K562 (cell line): ENCODE data around the gene ZBP1.

Experiments used
- CBX3 ChIP-seq, 2 experiments: IDR thresholded peaks; 1 replicate in 1 of 2; 2 replicates in 1 of 2; pipeline ENCODE4 v1.6.1; 2012; ENCODE audit warnings: inconsistent platforms in 2 of 2, low read length in 2 of 2, borderline replicate concordance in 1 of 2, control low read depth in 1 of 2
- CREB1 ChIP-seq, 2 experiments: sonication (generic) in 1 of 2; formaldehyde crosslinking in 1 of 2; IDR thresholded peaks; 2 replicates each; pipeline versions ENCODE4 v1.6.1 to v1.8.0; 2012 to 2022; ENCODE audit warnings: inconsistent platforms in 1 of 2, mild to moderate bottlenecking in 1 of 2, missing genetic modification reagents in 1 of 2, moderate library complexity in 1 of 2
- FOS ChIP-seq: IDR thresholded peaks from 3 replicates; pipeline ENCODE4 v1.6.1; 2011; ENCODE audit not compliant: insufficient read length; ENCODE audit errors: extremely low read depth
- HNRNPL ChIP-seq: fragments of 200-400 bp; formaldehyde crosslinking; IDR thresholded peaks from 2 replicates; pipeline ENCODE4 v1.6.1; 2017; ENCODE audit warnings: low read depth, mild to moderate bottlenecking, low read length
- NKRF ChIP-seq: fragments of 450-650 bp; IDR thresholded peaks from 2 replicates; pipeline ENCODE4 v1.6.1; 2016; ENCODE audit warnings: borderline replicate concordance
- ZNF217 ChIP-seq: sonication (generic); formaldehyde crosslinking; IDR thresholded peaks from 2 replicates; pipeline ENCODE4 v1.8.0; 2022; ENCODE audit warnings: mild to moderate bottlenecking, missing genetic modification reagents

- TF ChIP-seq CREB1 (IDR thresholded peaks at IDR 0.05) (no peak), CREB1 (CRISPR knock-in tag; IDR thresholded peaks at IDR 0.05) (no peak), HNRNPL (no peak), FOS (no peak), NKRF (no peak), CBX3 (IDR thresholded peaks at IDR 0.05; ENCODE audit: borderline replicate concordance in 1 of 2, low read length in 2 of 2) (no peak), ZNF217 (no peak)
Measured at GRCh38 chr20:57658833-57659516, 38.7 kb upstream of the ZBP1 start.
